ENCODE data around the gene DBET. TPM values are rescaled to one million over a fixed set of nuclear protein-coding genes. Genes with fewer than 3 reads are reported as not detected.
"Not testable (repeated sequence)": the region's sequence is repeated elsewhere in the genome, so short reads cannot be mapped to it uniquely, and the experiment has no call there.

DBET gene
- not detected for total RNA-seq

- H3K4me3 ChIP-seq; H3K9me3 ChIP-seq; H3K4me1 ChIP-seq; H3K36me3 ChIP-seq; DNase-seq (ENCODE audit: low spot score in 2 of 2); H3K27ac ChIP-seq; H3K27me3 ChIP-seq; intact Hi-C loops (cut with DNase I): not testable (repeated sequence)
Measured at GRCh38 chr4:190064342-190064741, at the start of gene DBET. TSS of gene DBET (plus strand) at chr4:190064502.

- no peak for TF ChIP-seq CTCF (IDR thresholded peaks at IDR 0.05)
- Histone ChIP-seq H3K4me3 (peak overlapping the region; percentile 30), H3K36me3 (no peaks in the 10 kb centered on the region), H3K9me3 (no peaks in the 10 kb centered on the region), H3K27me3 (peaks cover 17% of the 10 kb centered on the region), H3K27ac (no peak overlapping the region), H3K4me1 (peaks cover 0 to 10% of the 10 kb centered on the region in 2 donors)
- no peak for DNase-seq (ENCODE audit: low spot score in 2 of 2)
- intact Hi-C loops (cut with DNase I), result no loop called here
Measured at GRCh38 chr4:190014771-190015537, 49.3 kb upstream of the DBET start.

- no peaks in the 10 kb centered on the region for H3K9me3 ChIP-seq
Measured at GRCh38 chr4:190015538-190016368, 48.5 kb upstream of the DBET start.

GRCh38 chr4:190016369-190017289 lies 47.7 kb upstream of the DBET start:
- no peak overlapping the region for H3K27ac ChIP-seq
- intact Hi-C loops (cut with DNase I), result no loop called here
- H3K27me3 ChIP-seq, result peaks cover 17% of the 10 kb centered on the region
- TF ChIP-seq CTCF (IDR thresholded peaks at IDR 0.05), result no peak
- no peaks in the 10 kb centered on the region for H3K36me3 ChIP-seq
- H3K9me3 ChIP-seq, result no peaks in the 10 kb centered on the region
- H3K4me1 ChIP-seq, result peaks cover 0 to 14% of the 10 kb centered on the region in 2 donors
- H3K4me3 ChIP-seq, result peak overlapping the region in 1 of 2 donors; percentile 36
- DNase-seq (ENCODE audit: low spot score in 2 of 2), result no peak

More at GRCh38 chr4:190015538-190016368, 48.5 kb upstream of the DBET start:
- TF ChIP-seq CTCF (IDR thresholded peaks at IDR 0.05), result no peak
- Histone ChIP-seq H3K4me1 (peaks cover 0 to 10% of the 10 kb centered on the region in 2 donors), H3K27ac (no peak overlapping the region), H3K36me3 (no peaks in the 10 kb centered on the region), H3K27me3 (peaks cover 17% of the 10 kb centered on the region), H3K4me3 (no peak overlapping the region)
- no peak for DNase-seq (ENCODE audit: low spot score in 2 of 2)
- intact Hi-C loops (cut with DNase I), result no loop called here

GRCh38 chr4:190017357-190018200 lies 46.7 kb upstream of the DBET start:
- peak overlapping the region in 1 of 2 donors; percentile 36 for H3K4me3 ChIP-seq
- H3K4me1 ChIP-seq, result peaks cover 0 to 14% of the 10 kb centered on the region in 2 donors
- H3K36me3 ChIP-seq, result no peaks in the 10 kb centered on the region
- no peaks in the 10 kb centered on the region for H3K9me3 ChIP-seq
- intact Hi-C loops (cut with DNase I), result no loop called here
- peaks cover 17% of the 10 kb centered on the region for H3K27me3 ChIP-seq
- no peak for TF ChIP-seq CTCF (IDR thresholded peaks at IDR 0.05)
- no peak overlapping the region for H3K27ac ChIP-seq
- no peak for DNase-seq (ENCODE audit: low spot score in 2 of 2)
